Stimulated activated naive B cell treated with anti-CD40 and anti-IgM and Interleukin-4, amounts not matched to agents 10 μg/mL and 1 μg/mL and 100 μg/mL, for 72 hours (primary cell): Measurements from ENCODE around the gene SATB1.
A peak's percentile ranks its signal among the peaks of the same experiment; 100 is the strongest.

Experiments used
- ATAC-seq, 2 donors: fragments of 150-1000 bp; cut with Tn5 transposase; replicated peaks; 2 replicates each; pipeline ENCODE4 v1.10.0; 2021; ENCODE audit warnings: moderate library complexity in 1 of 2
- DNase-seq: peaks from one replicate; pipeline ENCODE4 v3.0.0; 2021
- H3K27ac Mint-ChIP-seq: one replicate; pipeline ENCODE4 v1.8.0; 2022; ENCODE audit warnings: mild to moderate bottlenecking, mixed read lengths
- H3K27me3 Mint-ChIP-seq, 2 donors: one replicate each; pipeline ENCODE4 v1.8.0; 2022; ENCODE audit warnings: mixed read lengths in 2 of 2
- H3K36me3 Mint-ChIP-seq, 2 donors: one replicate each; pipeline ENCODE4 v1.8.0; 2022; ENCODE audit warnings: mixed read lengths in 2 of 2, mild to moderate bottlenecking in 1 of 2
- H3K4me1 Mint-ChIP-seq, 2 donors: one replicate each; pipeline ENCODE4 v1.8.0; 2022; ENCODE audit warnings: mixed read lengths in 2 of 2, mild to moderate bottlenecking in 1 of 2
- H3K4me3 Mint-ChIP-seq, 2 donors: one replicate each; pipeline ENCODE4 v1.8.0; 2022; ENCODE audit warnings: mild to moderate bottlenecking in 2 of 2, mixed read lengths in 2 of 2, moderate library complexity in 1 of 2
- H3K9me3 Mint-ChIP-seq, 2 donors: one replicate each; pipeline ENCODE4 v1.8.0; 2022; ENCODE audit warnings: mixed read lengths in 2 of 2, mild to moderate bottlenecking in 1 of 2

SATB1 gene

GRCh38 chr3:18403061-18403460, 22.1 kb downstream of the SATB1 start:
- DNase-seq (no peak), ATAC-seq (no peak)
- Mint-ChIP-seq H3K4me3 (no peak overlapping the region), H3K4me1 (peaks cover 13 to 39% of the 10 kb centered on the region in 2 donors), H3K36me3 (peaks cover 27 to 29% of the 10 kb centered on the region in 2 donors), H3K27ac (no peak overlapping the region), H3K9me3 (no peaks in the 10 kb centered on the region), H3K27me3 (no peaks in the 10 kb centered on the region)

GRCh38 chr3:18402239-18402799, 22.8 kb downstream of the SATB1 start:
- ATAC-seq: no peak
- Mint-ChIP-seq H3K36me3 (peaks cover 23 to 25% of the 10 kb centered on the region in 2 donors), H3K27ac (no peak overlapping the region), H3K9me3 (no peaks in the 10 kb centered on the region), H3K4me1 (peaks cover 13 to 39% of the 10 kb centered on the region in 2 donors), H3K4me3 (no peak overlapping the region), H3K27me3 (no peaks in the 10 kb centered on the region)
- DNase-seq: no peak

DNA sequence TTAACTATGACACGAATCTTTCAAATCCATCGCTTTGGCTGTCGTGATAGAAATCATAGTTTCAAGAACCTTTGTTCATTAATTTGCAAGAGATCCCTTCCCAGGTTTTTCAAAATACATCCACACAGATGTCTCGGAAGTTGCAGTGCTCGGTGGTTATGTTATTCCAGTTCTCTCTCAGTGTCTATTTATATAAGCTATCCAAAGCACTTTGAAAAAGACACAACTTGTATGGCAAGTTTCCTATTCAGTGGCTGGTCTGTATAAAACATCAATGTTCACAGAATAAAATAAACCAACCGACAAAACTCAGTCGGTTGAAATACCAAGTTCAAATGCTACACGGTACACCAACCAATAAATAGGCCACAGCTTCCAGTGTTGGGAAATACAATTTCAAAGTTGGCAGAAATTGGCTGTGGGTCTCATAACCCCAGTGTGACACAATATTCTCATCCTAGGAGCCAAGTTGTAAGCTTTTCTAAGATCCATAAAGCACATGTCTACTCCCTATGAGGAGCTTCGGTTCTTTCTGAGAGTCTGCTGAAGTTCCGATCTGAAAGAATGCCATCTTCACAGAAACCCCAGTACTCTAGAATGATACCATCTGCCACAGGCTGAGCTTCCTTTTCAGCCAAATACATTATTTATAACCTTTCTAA, 23.7 kb downstream of the SATB1 start:
- Mint-ChIP-seq H3K4me3 (no peak overlapping the region), H3K27me3 (no peaks in the 10 kb centered on the region), H3K9me3 (no peaks in the 10 kb centered on the region), H3K27ac (peak overlapping the region; percentile 47), H3K4me1 (peaks cover 14 to 39% of the 10 kb centered on the region in 2 donors), H3K36me3 (peaks cover 28% of the 10 kb centered on the region in 2 donors)
- ATAC-seq (no peak), DNase-seq (no peak)

- Mint-ChIP-seq H3K27ac (no peak overlapping the region), H3K36me3 (peaks cover 35 to 36% of the 10 kb centered on the region in 2 donors), H3K4me1 (peaks cover 13 to 26% of the 10 kb centered on the region in 2 donors), H3K27me3 (no peaks in the 10 kb centered on the region), H3K9me3 (no peaks in the 10 kb centered on the region), H3K4me3 (no peak overlapping the region)
- DNase-seq (no peak), ATAC-seq (no peak)
Observed at GRCh38 chr3:18398448-18398847, 26.7 kb downstream of the SATB1 start.

DNA sequence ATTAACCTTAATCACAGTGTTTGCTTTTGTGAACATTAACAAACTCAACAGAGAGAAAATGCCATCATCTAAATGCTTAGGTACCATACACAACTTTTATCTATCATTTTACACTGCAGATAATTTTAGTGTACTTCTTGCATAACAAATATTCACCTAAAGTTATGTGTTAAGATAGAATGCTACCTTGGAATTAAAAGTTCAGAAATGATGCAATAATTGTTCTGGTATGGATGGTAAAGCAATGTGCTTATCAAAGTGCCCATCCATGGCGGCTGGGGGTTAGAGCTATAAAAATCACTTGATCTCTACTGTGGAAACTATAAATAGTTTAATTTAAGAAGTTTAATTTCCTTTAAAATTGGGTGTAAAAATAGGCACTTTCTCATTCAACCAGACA, 28.7 kb downstream of the SATB1 start:
- Mint-ChIP-seq H3K4me3 (no peak overlapping the region), H3K36me3 (peaks cover 26 to 35% of the 10 kb centered on the region in 2 donors), H3K27me3 (no peaks in the 10 kb centered on the region), H3K27ac (no peak overlapping the region), H3K9me3 (no peaks in the 10 kb centered on the region), H3K4me1 (peaks cover 8 to 12% of the 10 kb centered on the region in 2 donors)
- ATAC-seq (no peak), DNase-seq (no peak)

- Mint-ChIP-seq H3K4me3 (no peak overlapping the region), H3K27me3 (no peaks in the 10 kb centered on the region), H3K27ac (no peak overlapping the region), H3K36me3 (peaks cover 14 to 26% of the 10 kb centered on the region in 2 donors), H3K9me3 (no peaks in the 10 kb centered on the region), H3K4me1 (peaks cover 2 to 4% of the 10 kb centered on the region in 2 donors)
- DNase-seq: no peak
- no peak for ATAC-seq
Observed at GRCh38 chr3:18394384-18394995, 30.6 kb downstream of the SATB1 start.

GRCh38 chr3:18393906-18394305, 31.2 kb downstream of the SATB1 start:
- no peak overlapping the region for H3K27ac Mint-ChIP-seq
- peaks cover 10 to 22% of the 10 kb centered on the region in 2 donors for H3K36me3 Mint-ChIP-seq
- ATAC-seq: no peak
- no peak overlapping the region for H3K4me3 Mint-ChIP-seq
- no peak for DNase-seq
- peaks cover 0 to 2% of the 10 kb centered on the region in 2 donors for H3K4me1 Mint-ChIP-seq
- H3K9me3 Mint-ChIP-seq: no peaks in the 10 kb centered on the region
- H3K27me3 Mint-ChIP-seq: no peaks in the 10 kb centered on the region

DNA sequence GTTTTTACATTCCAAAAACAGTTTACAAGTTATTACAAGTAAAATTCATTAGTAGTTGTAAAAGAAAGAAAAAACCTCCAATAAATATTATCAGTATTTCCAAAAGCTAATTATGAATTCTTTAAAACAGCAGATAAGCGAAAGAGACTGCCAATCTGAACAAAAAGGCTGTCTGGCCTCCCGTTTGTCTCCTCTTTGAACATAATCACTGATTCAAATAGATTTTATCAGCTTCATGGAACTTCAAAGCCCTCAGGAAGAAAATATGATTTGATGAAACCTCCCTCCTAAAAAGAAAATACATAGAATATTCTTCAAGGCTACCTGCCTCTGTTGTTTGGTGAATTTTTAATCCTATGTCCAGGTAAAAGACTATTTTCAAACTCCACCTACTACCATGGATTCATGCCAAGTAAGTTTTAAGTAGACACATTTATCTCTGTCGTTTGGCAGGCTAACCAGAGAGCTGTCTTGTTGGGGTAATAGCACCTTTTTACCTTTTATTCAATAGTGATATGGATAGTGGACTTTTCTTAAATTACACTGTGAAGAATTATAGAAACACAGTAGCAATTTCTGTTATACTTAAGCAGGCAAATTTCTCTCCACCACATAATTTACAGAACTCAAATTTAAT, 35.0 kb downstream of the SATB1 start:
- no peaks in the 10 kb centered on the region for H3K27me3 Mint-ChIP-seq
- H3K4me3 Mint-ChIP-seq: no peak overlapping the region
- peaks cover 0 to 1% of the 10 kb centered on the region in 2 donors for H3K4me1 Mint-ChIP-seq
- no peaks in the 10 kb centered on the region for H3K9me3 Mint-ChIP-seq
- no peak overlapping the region for H3K27ac Mint-ChIP-seq
- peaks cover 10 to 12% of the 10 kb centered on the region in 2 donors for H3K36me3 Mint-ChIP-seq
- ATAC-seq (no peak), DNase-seq (no peak)

DNA sequence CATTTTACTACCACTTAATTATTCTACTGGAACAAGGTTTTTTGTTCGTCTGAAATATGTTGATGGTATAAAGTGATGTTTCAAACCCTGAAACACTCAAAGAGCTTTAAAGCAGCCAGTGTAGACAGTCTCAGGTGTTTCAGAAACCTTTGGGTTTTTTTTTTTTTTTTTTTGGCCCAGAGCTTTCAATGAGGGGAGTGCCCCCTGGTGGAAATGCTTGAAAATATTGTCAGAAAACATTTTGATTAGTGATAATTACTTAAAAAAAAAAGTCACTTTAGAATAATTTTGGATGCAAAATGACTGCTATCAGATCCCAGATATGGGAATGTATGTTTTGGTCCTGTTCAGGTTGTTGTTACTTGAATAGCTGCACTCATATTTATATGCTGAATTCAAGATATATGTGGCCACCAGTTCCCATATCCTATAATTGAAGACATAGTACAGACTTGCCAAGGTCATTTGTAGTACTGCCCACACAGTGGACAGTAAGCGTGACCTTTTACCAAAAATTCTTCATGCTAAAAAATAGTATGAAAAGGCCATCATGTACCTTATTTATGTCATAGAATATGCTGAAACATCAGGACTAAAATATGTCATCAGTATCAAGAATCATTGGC, 35.9 kb downstream of the SATB1 start:
- ATAC-seq (no peak), DNase-seq (no peak)
- peaks cover 0 to 1% of the 10 kb centered on the region in 2 donors for H3K4me1 Mint-ChIP-seq
- H3K9me3 Mint-ChIP-seq: no peaks in the 10 kb centered on the region
- H3K27ac Mint-ChIP-seq: no peak overlapping the region
- no peaks in the 10 kb centered on the region for H3K27me3 Mint-ChIP-seq
- H3K36me3 Mint-ChIP-seq: peaks cover 5 to 7% of the 10 kb centered on the region in 2 donors
- no peak overlapping the region for H3K4me3 Mint-ChIP-seq

DNA sequence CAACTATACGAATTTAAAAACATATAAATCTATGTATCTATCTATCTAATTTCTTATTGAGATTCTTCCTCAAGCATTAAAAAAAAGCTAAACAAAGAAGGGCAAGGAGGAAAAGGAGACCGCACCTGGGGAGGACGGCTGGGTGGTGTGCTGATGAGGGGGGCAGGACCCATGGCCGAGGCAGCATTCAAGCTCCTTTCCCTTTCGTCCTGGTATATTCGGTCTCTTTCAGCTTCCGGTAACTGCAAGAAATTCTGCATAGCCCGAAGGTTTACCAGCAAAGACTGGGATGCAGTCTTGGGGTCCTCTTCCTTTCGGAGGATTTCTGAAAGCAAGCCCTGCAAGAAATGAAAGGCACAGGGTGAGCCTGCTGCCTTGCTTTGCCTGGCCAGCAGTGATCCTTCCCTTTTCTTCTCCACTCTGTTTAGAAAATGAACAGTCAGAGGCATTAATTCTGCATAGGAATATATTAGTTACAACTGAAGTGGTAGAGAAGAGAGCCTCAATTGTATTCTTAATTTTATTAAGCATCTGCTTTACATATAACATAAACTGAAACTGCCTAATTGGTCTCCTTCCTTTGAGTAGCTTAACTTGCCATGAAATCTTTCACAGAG, 38.8 kb downstream of the SATB1 start:
- H3K9me3 Mint-ChIP-seq: no peaks in the 10 kb centered on the region
- H3K27me3 Mint-ChIP-seq: no peaks in the 10 kb centered on the region
- H3K36me3 Mint-ChIP-seq: peaks cover 3 to 5% of the 10 kb centered on the region in 2 donors
- no peak overlapping the region for H3K27ac Mint-ChIP-seq
- no peak overlapping the region for H3K4me3 Mint-ChIP-seq
- peaks cover 0 to 6% of the 10 kb centered on the region in 2 donors for H3K4me1 Mint-ChIP-seq
- ATAC-seq (no peak), DNase-seq (no peak)

- ATAC-seq (no peak), DNase-seq (no peak)
- peaks cover 0 to 6% of the 10 kb centered on the region in 2 donors for H3K4me1 Mint-ChIP-seq
- no peaks in the 10 kb centered on the region for H3K27me3 Mint-ChIP-seq
- H3K36me3 Mint-ChIP-seq: peaks cover 3 to 5% of the 10 kb centered on the region in 2 donors
- no peak overlapping the region for H3K27ac Mint-ChIP-seq
- H3K4me3 Mint-ChIP-seq: no peak overlapping the region
- H3K9me3 Mint-ChIP-seq: no peaks in the 10 kb centered on the region
Observed at GRCh38 chr3:18385706-18386105, 39.4 kb downstream of the SATB1 start.

DNA sequence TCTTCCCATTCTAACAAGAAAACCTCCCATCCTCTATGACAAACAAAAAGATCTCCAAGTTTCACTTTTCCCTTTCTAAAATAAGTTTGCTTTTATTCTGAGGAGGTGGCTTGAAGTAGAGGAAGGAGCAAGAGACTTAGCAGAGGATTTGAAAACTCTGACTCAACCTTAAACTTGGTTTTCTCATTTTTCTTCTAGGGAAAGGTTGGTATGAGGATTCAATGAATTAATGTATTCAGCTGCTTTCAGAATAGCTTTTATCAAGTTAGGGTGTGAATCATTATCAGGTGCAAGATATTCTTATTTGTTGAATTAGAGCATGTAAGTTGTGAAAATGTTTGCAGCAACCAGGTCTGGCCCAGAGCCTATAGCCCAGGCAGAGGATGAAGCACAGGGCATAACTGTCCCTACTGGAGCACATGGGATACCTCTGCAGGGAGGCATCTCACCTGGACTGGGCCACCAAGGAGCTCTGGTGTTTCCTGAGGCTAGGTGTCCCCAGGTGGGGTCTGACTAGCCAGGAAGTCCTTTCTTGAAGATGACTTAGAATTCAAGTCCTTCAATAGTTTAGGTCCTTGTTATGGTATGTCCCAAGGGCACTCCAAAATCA, 42.3 kb downstream of the SATB1 start:
- Mint-ChIP-seq H3K4me3 (no peak overlapping the region), H3K9me3 (no peaks in the 10 kb centered on the region), H3K36me3 (peaks cover 9% of the 10 kb centered on the region in 2 donors), H3K27ac (no peak overlapping the region), H3K4me1 (peaks cover 0 to 5% of the 10 kb centered on the region in 2 donors), H3K27me3 (no peaks in the 10 kb centered on the region)
- no peak for ATAC-seq
- no peak for DNase-seq

GRCh38 chr3:18379647-18380046, 45.5 kb downstream of the SATB1 start:
- H3K4me3 Mint-ChIP-seq: no peak overlapping the region
- H3K9me3 Mint-ChIP-seq: no peaks in the 10 kb centered on the region
- peak overlapping the region; percentile 62 for H3K27ac Mint-ChIP-seq
- DNase-seq (no peak), ATAC-seq (no peak)
- no peaks in the 10 kb centered on the region for H3K27me3 Mint-ChIP-seq
- peaks cover 15 to 24% of the 10 kb centered on the region in 2 donors for H3K36me3 Mint-ChIP-seq
- peaks cover 0 to 8% of the 10 kb centered on the region in 2 donors for H3K4me1 Mint-ChIP-seq
